Measurements from ENCODE around the gene RSRC1. TPM values are rescaled to one million over a fixed set of nuclear protein-coding genes. Genes with fewer than 3 reads are reported as not detected.

Gene RSRC1
- total RNA-seq, 3 donors from 2014 or later: 53.1 to 101 (median 59.3) TPM

DNA sequence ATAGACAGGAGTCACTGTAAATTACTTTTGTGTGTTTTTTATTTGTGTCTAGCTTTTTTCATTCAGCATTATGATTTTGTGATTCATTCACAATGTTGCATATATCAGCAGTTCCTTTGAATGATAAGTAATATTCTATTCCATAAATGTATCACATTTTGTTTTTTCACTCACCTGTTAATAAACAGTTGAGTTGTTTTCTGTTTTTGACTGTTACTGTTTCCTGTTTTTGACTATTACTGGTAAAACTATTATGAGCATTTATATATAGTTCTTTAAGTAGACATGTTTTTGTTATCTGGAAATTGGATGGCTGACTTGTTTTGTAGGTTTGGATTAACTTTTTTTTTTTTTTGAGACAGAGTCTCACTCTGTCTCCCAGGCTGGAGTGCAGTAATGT, 138.4 kb downstream of the RSRC1 start:
- H3K4me3 ChIP-seq: no peak overlapping the region
- H3K27ac ChIP-seq: no peak overlapping the region
- no peak for DNase-seq (ENCODE audit: low spot score in 2 of 2)
- no peaks in the 10 kb centered on the region for H3K36me3 ChIP-seq
- H3K4me1 ChIP-seq: no peaks in the 10 kb centered on the region
- intact Hi-C loops (cut with DNase I; ENCODE audit: low total_unique reads): no loop called here
- H3K9me3 ChIP-seq: peaks cover 10 to 19% of the 10 kb centered on the region in 2 donors
- H3K27me3 ChIP-seq: no peaks in the 10 kb centered on the region
- TF ChIP-seq, protein P1, sequence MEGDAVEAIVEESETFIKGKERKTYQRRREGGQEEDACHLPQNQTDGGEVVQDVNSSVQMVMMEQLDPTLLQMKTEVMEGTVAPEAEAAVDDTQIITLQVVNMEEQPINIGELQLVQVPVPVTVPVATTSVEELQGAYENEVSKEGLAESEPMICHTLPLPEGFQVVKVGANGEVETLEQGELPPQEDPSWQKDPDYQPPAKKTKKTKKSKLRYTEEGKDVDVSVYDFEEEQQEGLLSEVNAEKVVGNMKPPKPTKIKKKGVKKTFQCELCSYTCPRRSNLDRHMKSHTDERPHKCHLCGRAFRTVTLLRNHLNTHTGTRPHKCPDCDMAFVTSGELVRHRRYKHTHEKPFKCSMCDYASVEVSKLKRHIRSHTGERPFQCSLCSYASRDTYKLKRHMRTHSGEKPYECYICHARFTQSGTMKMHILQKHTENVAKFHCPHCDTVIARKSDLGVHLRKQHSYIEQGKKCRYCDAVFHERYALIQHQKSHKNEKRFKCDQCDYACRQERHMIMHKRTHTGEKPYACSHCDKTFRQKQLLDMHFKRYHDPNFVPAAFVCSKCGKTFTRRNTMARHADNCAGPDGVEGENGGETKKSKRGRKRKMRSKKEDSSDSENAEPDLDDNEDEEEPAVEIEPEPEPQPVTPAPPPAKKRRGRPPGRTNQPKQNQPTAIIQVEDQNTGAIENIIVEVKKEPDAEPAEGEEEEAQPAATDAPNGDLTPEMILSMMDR (IDR thresholded peaks at IDR 0.05): no peak
- TF ChIP-seq POLR2A (IDR thresholded peaks at IDR 0.05): no peak
- TF ChIP-seq POLR2AphosphoS5 (IDR thresholded peaks at IDR 0.05): no peak

DNA sequence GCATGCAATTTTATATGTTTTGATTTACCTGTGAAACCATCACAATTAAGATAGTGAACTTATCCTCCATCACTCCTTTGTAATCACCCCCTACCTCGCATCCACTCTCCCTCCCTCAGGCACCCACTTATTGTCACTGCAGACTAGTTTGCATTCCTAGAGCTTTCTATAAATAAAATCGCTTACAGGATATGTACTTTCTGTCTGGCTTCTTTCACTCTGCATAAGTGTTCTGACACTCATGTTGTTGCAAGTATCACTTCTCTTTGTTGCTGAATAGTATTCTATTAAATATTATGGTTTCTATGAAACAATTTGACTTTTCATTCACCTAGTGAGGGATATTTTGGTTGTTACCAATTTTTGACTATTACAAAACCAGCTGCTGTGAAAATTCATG, 139.3 kb downstream of the RSRC1 start:
- DNase-seq (ENCODE audit: low spot score in 2 of 2): no peak
- H3K4me3 ChIP-seq: no peak overlapping the region
- intact Hi-C loops (cut with DNase I; ENCODE audit: low total_unique reads): no loop called here
- no peaks in the 10 kb centered on the region for H3K27me3 ChIP-seq
- H3K27ac ChIP-seq: no peak overlapping the region
- no peaks in the 10 kb centered on the region for H3K4me1 ChIP-seq
- H3K36me3 ChIP-seq: no peaks in the 10 kb centered on the region
- H3K9me3 ChIP-seq: peaks cover 9 to 16% of the 10 kb centered on the region in 2 donors
- no peak for TF ChIP-seq POLR2AphosphoS5 (IDR thresholded peaks at IDR 0.05)
- TF ChIP-seq POLR2A (IDR thresholded peaks at IDR 0.05): no peak

GRCh38 chr3:158258619-158259018, 148.7 kb downstream of the RSRC1 start:
- TF ChIP-seq, protein P1 (IDR thresholded peaks at IDR 0.05): no peak
- TF ChIP-seq POLR2AphosphoS5 (IDR thresholded peaks at IDR 0.05) (no peak), POLR2A (IDR thresholded peaks at IDR 0.05) (no peak)
- Histone ChIP-seq H3K36me3 (no peaks in the 10 kb centered on the region), H3K27ac (no peak overlapping the region), H3K9me3 (no peaks in the 10 kb centered on the region), H3K27me3 (no peaks in the 10 kb centered on the region), H3K4me3 (no peak overlapping the region), H3K4me1 (no peaks in the 10 kb centered on the region)
- intact Hi-C loops (cut with DNase I; ENCODE audit: low total_unique reads): no loop called here
- no peak for DNase-seq (ENCODE audit: low spot score in 2 of 2)

DNA sequence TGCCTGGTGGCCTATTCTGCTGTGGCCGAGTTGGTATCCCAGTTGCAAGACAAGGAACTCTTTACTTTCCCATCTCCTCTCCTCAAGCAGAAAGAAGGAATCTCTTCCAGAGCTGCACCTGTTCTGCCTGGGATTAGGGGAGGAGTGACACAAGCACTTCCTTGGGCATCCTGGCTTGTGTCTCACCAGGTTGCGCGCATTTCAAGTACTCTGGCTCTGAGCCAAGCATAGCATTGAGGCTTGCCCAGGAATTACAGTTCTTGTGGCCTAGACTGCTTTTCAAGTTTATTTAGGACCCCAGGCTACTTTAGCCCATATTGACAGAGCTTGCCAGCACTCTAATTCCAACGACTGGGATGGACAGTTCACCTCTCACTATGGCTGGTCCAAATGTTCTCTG, 150.5 kb downstream of the RSRC1 start:
- intact Hi-C loops (cut with DNase I; ENCODE audit: low total_unique reads): no loop called here

GRCh38 chr3:158261371-158261991, 151.6 kb downstream of the RSRC1 start:
- no peak for TF ChIP-seq POLR2A (IDR thresholded peaks at IDR 0.05)
- TF ChIP-seq POLR2AphosphoS5 (IDR thresholded peaks at IDR 0.05): no peak
- TF ChIP-seq, protein P1 (IDR thresholded peaks at IDR 0.05): no peak
- Histone ChIP-seq H3K4me1 (no peaks in the 10 kb centered on the region), H3K27me3 (no peaks in the 10 kb centered on the region), H3K4me3 (no peak overlapping the region), H3K36me3 (no peaks in the 10 kb centered on the region), H3K9me3 (peaks cover under 1 to 7% of the 10 kb centered on the region in 2 donors), H3K27ac (no peak overlapping the region)
- no peak for DNase-seq (ENCODE audit: low spot score in 2 of 2)
- intact Hi-C loops (cut with DNase I; ENCODE audit: low total_unique reads): no loop called here

More for the DNA sequence above, 150.5 kb downstream of the RSRC1 start:
- H3K27ac ChIP-seq: no peak overlapping the region
- H3K4me3 ChIP-seq: no peak overlapping the region
- DNase-seq (ENCODE audit: low spot score in 2 of 2): no peak
- no peaks in the 10 kb centered on the region for H3K9me3 ChIP-seq
- H3K4me1 ChIP-seq: no peaks in the 10 kb centered on the region
- no peaks in the 10 kb centered on the region for H3K27me3 ChIP-seq
- no peak for TF ChIP-seq POLR2AphosphoS5 (IDR thresholded peaks at IDR 0.05)
- TF ChIP-seq, protein P1 (IDR thresholded peaks at IDR 0.05): no peak
- no peak for TF ChIP-seq POLR2A (IDR thresholded peaks at IDR 0.05)
- no peaks in the 10 kb centered on the region for H3K36me3 ChIP-seq
